K562 (cell line): ENCODE results near the gene GBA3. TPM values are rescaled to one million over a fixed set of nuclear protein-coding genes. Genes with fewer than 3 reads are reported as not detected.

ENCODE experiments used
- ATAC-seq: fragments of 200-7000 bp; cut with Tn5 transposase; 3 replicates; pipeline ENCODE4 v1.9.1; 2020; ENCODE audit warnings: moderate library complexity
- BruUV-seq: library from RNA; stranded (reverse); fragments of 400-500 nt; replicated peaks from 2 replicates; lab custom pipeline; 2021; lab: Mats Ljungman, UMichigan
- CTCF ChIA-PET: fragments of 300-600 bp; formaldehyde crosslinking; extraction: SDS; loops from one replicate; lab custom pipeline; 2021; ENCODE audit warnings: low intra/inter-chr PET ratio; lab: Yijun Ruan, JAX
- POLR2A ChIA-PET: fragments of 300-600, 350-650 bp; sonication (Branson Sonifier 250); formaldehyde crosslinking; extraction: SDS; loops from one replicate; lab custom pipeline; 2021; ENCODE audit warnings: antibody characterized with exemption, inconsistent platforms; lab: Yijun Ruan, JAX
- DNase-seq, 4 experiments: peaks; one replicate each; pipeline versions ENCODE4 v3.0.0 to v3.0.0-alpha.2; 2011 to 2018; ENCODE audit warnings: low spot score in 3 of 4, mixed read lengths in 3 of 4; ENCODE audit errors: extremely low read depth in 1 of 4
- FAIRE-seq: peaks from 2 replicates; lab custom pipeline; 2011; peaks lifted over from hg19 to GRCh38; lab: Jason Lieb, UNC
- H2AFZ ChIP-seq: 2 replicates; pipeline ENCODE4 v1.6.0; 2011; ENCODE audit warnings: low read depth, low read length, control low read depth, inconsistent platforms
- H3K27ac ChIP-seq: fragments of 200-600 bp; 3 replicates; pipeline ENCODE4 v1.8.0; 2011; ENCODE audit warnings: low read depth, mild to moderate bottlenecking, control low read depth, inconsistent platforms, low read length, moderate library complexity, mixed read lengths; ENCODE audit errors: extremely low read depth
- H3K27me3 ChIP-seq, 2 experiments: fragments of 300-600 bp in 1 of 2; 2 replicates in 1 of 2; 3 replicates in 1 of 2; pipeline versions ENCODE4 v1.6.0 to v1.8.0; 2011; ENCODE audit warnings: inconsistent platforms in 2 of 2, low read length in 2 of 2, mild to moderate bottlenecking in 1 of 2, mixed read lengths in 1 of 2, moderate library complexity in 1 of 2; ENCODE audit not compliant: control insufficient read depth in 2 of 2, insufficient read depth in 2 of 2
- H3K36me3 ChIP-seq: fragments of 300-600 bp; 3 replicates; pipeline ENCODE4 v1.8.0; 2011; ENCODE audit warnings: mild to moderate bottlenecking, low read length, inconsistent platforms; ENCODE audit not compliant: control insufficient read depth, insufficient read depth
- H3K4me1 ChIP-seq, 2 experiments: fragments of 200-600 bp in 1 of 2; replicated peaks in 1 of 2; 2 replicates in 1 of 2; 3 replicates in 1 of 2; pipeline versions ENCODE4 v1.5.1 to v1.8.0; 2011; ENCODE audit warnings: inconsistent platforms in 2 of 2, low read length in 2 of 2, mild to moderate bottlenecking in 1 of 2, mixed read lengths in 1 of 2, moderate library complexity in 1 of 2; ENCODE audit not compliant: control insufficient read depth in 2 of 2, insufficient read depth in 2 of 2
- H3K4me2 ChIP-seq: 2 replicates; pipeline ENCODE4 v1.6.1; 2011; ENCODE audit warnings: low read length, control low read depth, inconsistent platforms, mixed read lengths; ENCODE audit not compliant: insufficient read depth
- H3K4me3 ChIP-seq: fragments of 200-600 bp; sonication (generic), shearing (Covaris generic); 2 replicates; pipeline ENCODE4 v1.5.1; 2016; ENCODE audit warnings: control low read depth, inconsistent platforms
- H3K79me2 ChIP-seq: fragments of 200-600 bp; 3 replicates; pipeline ENCODE4 v1.8.0; 2011; ENCODE audit warnings: low read length, inconsistent platforms; ENCODE audit not compliant: control insufficient read depth, insufficient read depth
- H3K9ac ChIP-seq, 2 experiments: 2 replicates each; pipeline versions ENCODE4 v1.6.0 to v1.6.1; 2011; ENCODE audit warnings: low read depth in 2 of 2, low read length in 2 of 2, control low read depth in 1 of 2, inconsistent platforms in 1 of 2, mild to moderate bottlenecking in 1 of 2, mixed read lengths in 1 of 2; ENCODE audit not compliant: insufficient read depth in 1 of 2
- H3K9me1 ChIP-seq: one replicate; pipeline ENCODE4 v1.6.0; 2011; ENCODE audit warnings: inconsistent platforms, mild to moderate bottlenecking, low read length, moderate library complexity; ENCODE audit not compliant: control insufficient read depth, insufficient read depth
- H3K9me3 ChIP-seq: replicated peaks from 2 replicates; pipeline ENCODE4 v1.5.1; 2011; ENCODE audit warnings: low read depth, low read length, inconsistent platforms; ENCODE audit not compliant: control insufficient read depth, insufficient read depth
- H4K20me1 ChIP-seq: replicated peaks from 2 replicates; pipeline ENCODE4 v1.6.1; 2011; ENCODE audit warnings: low read length, inconsistent platforms, mixed read lengths; ENCODE audit not compliant: control insufficient read depth, insufficient read depth
- FOXA1 ChIP-seq: fragments of 450-650 bp; IDR thresholded peaks from 2 replicates; pipeline ENCODE4 v1.6.1; 2016; ENCODE audit warnings: mild to moderate bottlenecking, borderline replicate concordance
- FOXP4 ChIP-seq: sonication (generic); formaldehyde crosslinking; IDR thresholded peaks from 2 replicates; pipeline ENCODE4 v1.8.0; 2022; ENCODE audit warnings: mild to moderate bottlenecking, missing genetic modification reagents, borderline replicate concordance
- HCFC1 ChIP-seq: IDR thresholded peaks from 2 replicates; pipeline ENCODE4 v1.6.1; 2012; ENCODE audit warnings: low read depth, low read length, improper control_type of control experiment
- MAX ChIP-seq: sonication (generic); formaldehyde crosslinking; IDR thresholded peaks from 2 replicates; pipeline ENCODE4 v1.9.0; 2022; ENCODE audit warnings: mild to moderate bottlenecking, missing genetic modification reagents
- MEF2D ChIP-seq: conservative IDR thresholded peaks from 2 replicates; pipeline ENCODE4 v1.6.1; 2016; ENCODE audit warnings: low read depth, missing genetic modification characterization, missing compliant biosample characterization
- MIER1 ChIP-seq: fragments of 450-650 bp; IDR thresholded peaks from 2 replicates; pipeline ENCODE4 v1.6.1; 2016; ENCODE audit warnings: antibody characterized with exemption, mild to moderate bottlenecking, low read depth
- NR1H2 ChIP-seq: sonication (generic); formaldehyde crosslinking; IDR thresholded peaks from 2 replicates; pipeline ENCODE4 v1.4.0; 2020; ENCODE audit warnings: mild to moderate bottlenecking, missing genetic modification reagents
- RBM14 ChIP-seq: fragments of 200-400 bp; formaldehyde crosslinking; IDR thresholded peaks from 2 replicates; pipeline ENCODE4 v1.6.1; 2018; ENCODE audit warnings: low read depth, mild to moderate bottlenecking, low read length, moderate library complexity, borderline replicate concordance; ENCODE audit not compliant: insufficient read depth
- RBM34 ChIP-seq: fragments of 200-400 bp; formaldehyde crosslinking; IDR thresholded peaks from 2 replicates; pipeline ENCODE4 v1.6.1; 2018; ENCODE audit warnings: low read length, borderline replicate concordance; ENCODE audit not compliant: insufficient read depth
- SIX5 ChIP-seq, 2 experiments: IDR thresholded peaks; 2 replicates each; pipeline ENCODE4 v1.6.1; 2011; ENCODE audit warnings: low read length in 2 of 2, borderline replicate concordance in 1 of 2, low read depth in 1 of 2, mild to moderate bottlenecking in 1 of 2, moderate library complexity in 1 of 2; ENCODE audit not compliant: insufficient read depth in 1 of 2
- SRSF1 ChIP-seq: fragments of 200-400 bp; formaldehyde crosslinking; IDR thresholded peaks from 2 replicates; pipeline ENCODE4 v1.6.1; 2017; ENCODE audit warnings: mild to moderate bottlenecking, low read depth, low read length, moderate library complexity
- SRSF7 ChIP-seq: fragments of 200-400 bp; formaldehyde crosslinking; optimal IDR thresholded peaks from 2 replicates; pipeline ENCODE3; 2017; ENCODE audit warnings: mild to moderate bottlenecking, low read depth, low read length
- ZBTB8A ChIP-seq: fragments of 450-650 bp; IDR thresholded peaks from 2 replicates; pipeline ENCODE4 v1.6.1; 2018; ENCODE audit warnings: mild to moderate bottlenecking, moderate library complexity; ENCODE audit not compliant: partially characterized antibody
- ZNF253 ChIP-seq: fragments of 250-450 bp; sonication (Bioruptor Pico); conservative IDR thresholded peaks from 2 replicates; pipeline ENCODE4 v1.6.1; 2021; ENCODE audit warnings: mild to moderate bottlenecking
- ZSCAN29 ChIP-seq: fragments of 450-650 bp; IDR thresholded peaks from 2 replicates; pipeline ENCODE4 v1.6.1; 2017
- WGBS: fragments of 100-300 bp; shearing (Covaris generic); methylation state at CpG from one replicate; pipeline ENCODE4 v1.1.6; 2016; ENCODE audit warnings: low coverage, mixed read lengths; ENCODE audit not compliant: insufficient coverage; ENCODE audit errors: missing lambda C conversion rate; 5-methylcytosine and 5-hydroxymethylcytosine counted together
- in situ Hi-C: fragments of 300-500 bp; cut with MboI; formaldehyde crosslinking; loops from 4 replicates; pipeline ENCODE4 v1.15.0; 2018; ENCODE audit warnings: inconsistent platforms, mixed read lengths
- intact Hi-C: fragments of 100-400 bp; cut with micrococcal nuclease; formaldehyde crosslinking; loops from 2 replicates; pipeline ENCODE4 v1.14.2; 2022
- polyA plus RNA-seq, 8 experiments: library from polyadenylated mRNA; depleted of rRNA in 4 of 8; stranded (reverse) in 5 of 8; unstranded in 3 of 8; fragments of >200 nt; fragmentation: Nextera tagmentation in 2 of 8; fragmentation: Illumina TruSeq in 1 of 8; extraction: Ambion mirVana in 2 of 8; extraction: Trizol in 1 of 8; gene quantifications; 2 replicates each; pipeline versions ENCODE4 v1.2.1 to v1.2.3, GENCODE V29; 2011 to 2014; ENCODE audit warnings: inconsistent platforms in 1 of 8, missing spikeins in 1 of 8
- total RNA-seq, 7 experiments: library from RNA; depleted of rRNA in 6 of 7; stranded (reverse); fragments of >200 nt in 6 of 7; fragmentation: Illumina TruSeq in 2 of 7; extraction: Trizol in 2 of 7; gene quantifications; 2 replicates each; pipeline versions ENCODE4 v1.2.1 to v1.2.3, GENCODE V29; 2011 to 2021; ENCODE audit warnings: low replicate concordance in 1 of 7
- TF ChIP-seq, protein P1 (sequence below): fragments of 200-800 bp; sonication (Bioruptor generic); IDR thresholded peaks from 2 replicates; pipeline ENCODE4 v1.6.1; 2017; ENCODE audit warnings: missing genetic modification characterization, missing compliant biosample characterization

Gene GBA3
- total and polyA plus RNA-seq, 9 of the 15 experiments (the other 6 are each of a cell fraction or from before 2014, with no cell fraction given), result 0.13 to 0.75 (median 0.40) TPM; not detected in 1

DNA sequence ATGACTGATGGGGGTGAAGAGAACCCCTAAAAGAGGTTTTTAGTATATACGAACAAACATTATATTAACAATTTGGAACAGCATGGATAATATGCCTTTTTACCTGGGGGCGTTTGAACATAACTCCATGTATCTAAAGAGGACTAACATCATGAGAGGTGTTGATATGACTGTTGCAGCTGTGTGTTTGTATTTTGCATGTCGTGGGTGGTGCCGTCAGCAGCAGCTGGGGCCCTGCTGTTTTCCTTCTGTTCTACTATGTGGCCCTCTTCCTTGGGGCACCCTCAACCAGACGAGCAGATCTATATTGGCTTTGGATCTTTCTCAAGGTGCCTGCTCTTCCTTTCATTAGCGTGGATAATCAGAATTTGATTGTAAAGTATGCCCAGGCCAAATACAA is 11.2 kb downstream of the GBA3 start:
- H2AFZ ChIP-seq, result no peak overlapping the region
- H3K4me2 ChIP-seq, result no peak overlapping the region
- POLR2A ChIA-PET, result interaction anchor here (0.7 kb wide), 1 partner anchor 181 kb away, joined by 3 read pairs; no protein-coding TSS in a partner anchor
- H4K20me1 ChIP-seq, result no peaks in the 10 kb centered on the region
- H3K4me3 ChIP-seq, result no peak overlapping the region
- ATAC-seq, result no peak
- no peaks in the 10 kb centered on the region for H3K36me3 ChIP-seq
- TF ChIP-seq RBM14 (no peak), ZSCAN29 (no peak), FOXP4 (CRISPR knock-in tag) (no peak), SIX5 (IDR thresholded peaks at IDR 0.05; ENCODE audit: borderline replicate concordance in 1 of 2, insufficient read depth in 1 of 2, low read depth in 1 of 2, low read length in 2 of 2) (no peak), HCFC1 (no peak), MIER1 (no peak), MEF2D (tag) (no peak), RBM34 (no peak), NR1H2 (CRISPR knock-in tag) (no peak), ZNF253 (no peak), MAX (no peak), FOXA1 (no peak), SRSF7 (no peak), ZBTB8A (no peak), SRSF1 (no peak)
- TF ChIP-seq, protein P1, sequence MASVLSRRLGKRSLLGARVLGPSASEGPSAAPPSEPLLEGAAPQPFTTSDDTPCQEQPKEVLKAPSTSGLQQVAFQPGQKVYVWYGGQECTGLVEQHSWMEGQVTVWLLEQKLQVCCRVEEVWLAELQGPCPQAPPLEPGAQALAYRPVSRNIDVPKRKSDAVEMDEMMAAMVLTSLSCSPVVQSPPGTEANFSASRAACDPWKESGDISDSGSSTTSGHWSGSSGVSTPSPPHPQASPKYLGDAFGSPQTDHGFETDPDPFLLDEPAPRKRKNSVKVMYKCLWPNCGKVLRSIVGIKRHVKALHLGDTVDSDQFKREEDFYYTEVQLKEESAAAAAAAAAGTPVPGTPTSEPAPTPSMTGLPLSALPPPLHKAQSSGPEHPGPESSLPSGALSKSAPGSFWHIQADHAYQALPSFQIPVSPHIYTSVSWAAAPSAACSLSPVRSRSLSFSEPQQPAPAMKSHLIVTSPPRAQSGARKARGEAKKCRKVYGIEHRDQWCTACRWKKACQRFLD (CRISPR knock-in tag), result no peak
- H3K9me3 ChIP-seq, result no peaks in the 10 kb centered on the region
- no TSS peak for BruUV-seq
- intact Hi-C loops, result no loop called here
- no peak for FAIRE-seq
- H3K9me1 ChIP-seq, result no peaks in the 10 kb centered on the region
- H3K4me1 ChIP-seq, result no peaks in the 10 kb centered on the region
- H3K79me2 ChIP-seq, result no peaks in the 10 kb centered on the region
- CTCF ChIA-PET, result no interaction called here
- DNase-seq, result no peak
- H3K9ac ChIP-seq, result no peak overlapping the region
- H3K27me3 ChIP-seq, result no peaks in the 10 kb centered on the region
- in situ Hi-C loops, result no loop called here
- WGBS, result 3% methylated on average over 6 of the region's 6 CpGs
- no peak overlapping the region for H3K27ac ChIP-seq
